ENCODE measurements around the gene LHX8.

Gene LHX8

DNA sequence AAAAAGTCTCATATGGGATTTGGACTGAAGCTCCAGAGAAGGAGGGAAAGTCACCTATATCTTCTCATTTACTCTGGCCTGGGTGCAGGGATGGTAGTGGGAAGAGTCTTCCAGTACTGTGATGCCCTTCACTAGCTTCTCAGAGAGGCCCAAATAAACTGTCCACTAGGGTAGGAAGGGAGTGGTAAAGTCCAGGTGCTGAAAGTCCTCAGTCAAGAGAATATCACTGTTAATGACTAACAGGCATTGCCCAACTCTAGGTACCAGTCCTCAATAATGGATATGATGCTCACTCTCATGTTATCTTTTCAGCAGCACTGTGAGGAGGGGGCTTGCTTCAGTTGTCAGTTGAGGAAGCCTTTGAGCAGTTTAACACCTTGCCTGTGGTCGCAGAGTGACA lies 64.0 kb downstream of the LHX8 start:
- H3K9me3 ChIP-seq (ENCODE audit: control insufficient read depth, insufficient read depth, low read depth, low read length), result no peaks in the 10 kb centered on the region
- no peaks in the 10 kb centered on the region for H3K4me1 ChIP-seq (ENCODE audit: control insufficient read depth, insufficient read depth, low read length)
- no peak overlapping the region for H3K4me3 ChIP-seq (ENCODE audit: low read depth, low read length)
- TF ChIP-seq ZNF335 (tag by site-specific recombination; conservative IDR thresholded peaks at IDR 0.05), result no peak
- no peak for TF ChIP-seq ZNF76 (tag by site-specific recombination; IDR thresholded peaks at IDR 0.05; ENCODE audit: borderline replicate concordance, low read depth)
- TF ChIP-seq ZFP37 (tag by site-specific recombination; IDR thresholded peaks at IDR 0.05), result no peak
- TF ChIP-seq ZNF10 (tag by site-specific recombination; IDR thresholded peaks at IDR 0.05), result no peak
- no peak for TF ChIP-seq ZBTB8A (tag by site-specific recombination; IDR thresholded peaks at IDR 0.05)
- TF ChIP-seq, protein P1, sequence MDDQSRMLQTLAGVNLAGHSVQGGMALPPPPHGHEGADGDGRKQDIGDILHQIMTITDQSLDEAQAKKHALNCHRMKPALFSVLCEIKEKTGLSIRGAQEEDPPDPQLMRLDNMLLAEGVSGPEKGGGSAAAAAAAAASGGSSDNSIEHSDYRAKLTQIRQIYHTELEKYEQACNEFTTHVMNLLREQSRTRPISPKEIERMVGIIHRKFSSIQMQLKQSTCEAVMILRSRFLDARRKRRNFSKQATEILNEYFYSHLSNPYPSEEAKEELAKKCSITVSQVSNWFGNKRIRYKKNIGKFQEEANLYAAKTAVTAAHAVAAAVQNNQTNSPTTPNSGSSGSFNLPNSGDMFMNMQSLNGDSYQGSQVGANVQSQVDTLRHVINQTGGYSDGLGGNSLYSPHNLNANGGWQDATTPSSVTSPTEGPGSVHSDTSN (CRISPR knock-in tag; IDR thresholded peaks at IDR 0.05), result no peak
- TF ChIP-seq HOXC10 (CRISPR knock-in tag; IDR thresholded peaks at IDR 0.05), result no peak
- no peak for TF ChIP-seq ZNF514 (tag by site-specific recombination; IDR thresholded peaks at IDR 0.05)
- no peak for TF ChIP-seq GLI2 (tag by site-specific recombination; IDR thresholded peaks at IDR 0.05; ENCODE audit: borderline replicate concordance, low read depth)
- TF ChIP-seq ZNF16 (tag by site-specific recombination; IDR thresholded peaks at IDR 0.05; ENCODE audit: low read depth), result no peak
- no peak for TF ChIP-seq ZFHX2 (tag by site-specific recombination; conservative IDR thresholded peaks at IDR 0.05)
- no peak for TF ChIP-seq ZNF776 (tag by site-specific recombination; IDR thresholded peaks at IDR 0.05; ENCODE audit: borderline replicate concordance)
- TF ChIP-seq ZNF433 (tag by site-specific recombination; IDR thresholded peaks at IDR 0.05; ENCODE audit: low read depth), result no peak
- TF ChIP-seq ZNF747 (tag by site-specific recombination; IDR thresholded peaks at IDR 0.05), result no peak
- no peak for TF ChIP-seq ZNF707 (tag by site-specific recombination; IDR thresholded peaks at IDR 0.05)
- H3K27ac ChIP-seq (ENCODE audit: extremely low read depth, low read depth, low read length), result no peak overlapping the region
- POLR2A ChIA-PET, result no interaction called here
- H3K36me3 ChIP-seq (ENCODE audit: control insufficient read depth in 2 of 2, insufficient read depth in 1 of 2, low read length in 2 of 2), result no peaks in the 10 kb centered on the region
- CTCF ChIA-PET, result interaction anchor here (1.2 kb wide), 1 partner anchor 426 kb away, joined by 4 read pairs; no protein-coding TSS in a partner anchor

DNA sequence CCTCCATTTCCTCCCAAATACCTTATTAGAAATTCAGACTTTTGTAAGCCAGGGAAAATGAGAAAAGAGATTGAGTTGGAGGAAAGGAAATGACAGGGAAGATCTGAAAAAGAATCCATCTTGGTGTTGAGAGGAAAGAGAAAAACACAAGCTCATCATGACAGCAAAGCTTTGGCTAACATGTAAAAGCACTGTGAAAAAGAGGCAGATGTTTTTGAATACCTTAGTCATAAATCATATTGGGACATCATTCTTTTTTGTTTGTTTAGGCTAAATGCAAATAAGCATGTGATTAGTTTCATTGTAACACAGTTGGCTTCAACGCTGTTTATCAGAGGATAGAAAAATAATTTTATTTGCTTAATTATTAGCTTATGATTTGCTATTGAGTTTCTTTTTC lies 64.6 kb downstream of the LHX8 start:
- TF ChIP-seq KLF7 (tag by site-specific recombination; IDR thresholded peaks at IDR 0.05; ENCODE audit: borderline replicate concordance) (no peak), KLF1 (tag by site-specific recombination; IDR thresholded peaks at IDR 0.05) (no peak), ZBTB1 (tag by site-specific recombination; IDR thresholded peaks at IDR 0.05) (no peak), KLF8 (tag by site-specific recombination; IDR thresholded peaks at IDR 0.05) (no peak), ZNF2 (tag by site-specific recombination; IDR thresholded peaks at IDR 0.05) (no peak), ZNF211 (tag by site-specific recombination; IDR thresholded peaks at IDR 0.05; ENCODE audit: low read depth) (no peak), GLI4 (tag by site-specific recombination; IDR thresholded peaks at IDR 0.05) (no peak), SP3 (tag by site-specific recombination; IDR thresholded peaks at IDR 0.05) (no peak), YY2 (tag by site-specific recombination; IDR thresholded peaks at IDR 0.05) (no peak), ZNF585B (tag by site-specific recombination; IDR thresholded peaks at IDR 0.05) (no peak)
- TF ChIP-seq, protein P2, sequence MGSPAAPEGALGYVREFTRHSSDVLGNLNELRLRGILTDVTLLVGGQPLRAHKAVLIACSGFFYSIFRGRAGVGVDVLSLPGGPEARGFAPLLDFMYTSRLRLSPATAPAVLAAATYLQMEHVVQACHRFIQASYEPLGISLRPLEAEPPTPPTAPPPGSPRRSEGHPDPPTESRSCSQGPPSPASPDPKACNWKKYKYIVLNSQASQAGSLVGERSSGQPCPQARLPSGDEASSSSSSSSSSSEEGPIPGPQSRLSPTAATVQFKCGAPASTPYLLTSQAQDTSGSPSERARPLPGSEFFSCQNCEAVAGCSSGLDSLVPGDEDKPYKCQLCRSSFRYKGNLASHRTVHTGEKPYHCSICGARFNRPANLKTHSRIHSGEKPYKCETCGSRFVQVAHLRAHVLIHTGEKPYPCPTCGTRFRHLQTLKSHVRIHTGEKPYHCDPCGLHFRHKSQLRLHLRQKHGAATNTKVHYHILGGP (tag by site-specific recombination; IDR thresholded peaks at IDR 0.05), result no peak
- TF ChIP-seq, protein P3, sequence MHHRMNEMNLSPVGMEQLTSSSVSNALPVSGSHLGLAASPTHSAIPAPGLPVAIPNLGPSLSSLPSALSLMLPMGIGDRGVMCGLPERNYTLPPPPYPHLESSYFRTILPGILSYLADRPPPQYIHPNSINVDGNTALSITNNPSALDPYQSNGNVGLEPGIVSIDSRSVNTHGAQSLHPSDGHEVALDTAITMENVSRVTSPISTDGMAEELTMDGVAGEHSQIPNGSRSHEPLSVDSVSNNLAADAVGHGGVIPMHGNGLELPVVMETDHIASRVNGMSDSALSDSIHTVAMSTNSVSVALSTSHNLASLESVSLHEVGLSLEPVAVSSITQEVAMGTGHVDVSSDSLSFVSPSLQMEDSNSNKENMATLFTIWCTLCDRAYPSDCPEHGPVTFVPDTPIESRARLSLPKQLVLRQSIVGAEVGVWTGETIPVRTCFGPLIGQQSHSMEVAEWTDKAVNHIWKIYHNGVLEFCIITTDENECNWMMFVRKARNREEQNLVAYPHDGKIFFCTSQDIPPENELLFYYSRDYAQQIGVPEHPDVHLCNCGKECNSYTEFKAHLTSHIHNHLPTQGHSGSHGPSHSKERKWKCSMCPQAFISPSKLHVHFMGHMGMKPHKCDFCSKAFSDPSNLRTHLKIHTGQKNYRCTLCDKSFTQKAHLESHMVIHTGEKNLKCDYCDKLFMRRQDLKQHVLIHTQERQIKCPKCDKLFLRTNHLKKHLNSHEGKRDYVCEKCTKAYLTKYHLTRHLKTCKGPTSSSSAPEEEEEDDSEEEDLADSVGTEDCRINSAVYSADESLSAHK (tag by site-specific recombination; IDR thresholded peaks at IDR 0.05), result no peak
- POLR2A ChIA-PET, result no interaction called here
- H3K4me3 ChIP-seq (ENCODE audit: low read depth, low read length), result no peak overlapping the region
- no peak overlapping the region for H3K27ac ChIP-seq (ENCODE audit: extremely low read depth, low read depth, low read length)
- CTCF ChIA-PET, result interaction anchor here (1.2 kb wide), 1 partner anchor 427 kb away, joined by 4 read pairs; no protein-coding TSS in a partner anchor
- H3K9me3 ChIP-seq (ENCODE audit: control insufficient read depth, insufficient read depth, low read depth, low read length), result no peaks in the 10 kb centered on the region
- no peaks in the 10 kb centered on the region for H3K36me3 ChIP-seq (ENCODE audit: control insufficient read depth in 2 of 2, insufficient read depth in 1 of 2, low read length in 2 of 2)
- no peaks in the 10 kb centered on the region for H3K4me1 ChIP-seq (ENCODE audit: control insufficient read depth, insufficient read depth, low read length)
